ENCODE results near the gene CCDC70.
A peak's percentile ranks its signal among the peaks of the same experiment; 100 is the strongest.

Gene CCDC70

DNA sequence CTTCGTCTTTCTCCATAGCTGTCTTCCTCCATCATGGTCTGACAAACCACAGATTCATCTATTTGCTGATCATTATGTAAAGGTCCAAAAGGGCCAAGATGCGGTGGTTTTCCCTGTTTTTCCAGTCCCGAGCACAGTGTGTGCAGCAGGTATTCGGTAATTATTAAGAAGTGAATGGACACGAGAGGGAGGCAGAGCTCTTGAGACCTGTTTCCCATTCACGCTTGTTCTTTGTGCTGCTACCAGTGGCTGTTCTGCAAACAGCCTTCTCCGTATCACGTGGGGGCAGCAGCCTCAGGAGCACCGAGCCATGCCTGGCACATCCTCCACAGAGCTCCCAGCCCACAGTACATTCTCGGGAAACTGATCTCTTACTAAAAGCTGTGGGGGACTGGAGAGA is 50.3 kb downstream of the CCDC70 start:
- no peak for DNase-seq

DNA sequence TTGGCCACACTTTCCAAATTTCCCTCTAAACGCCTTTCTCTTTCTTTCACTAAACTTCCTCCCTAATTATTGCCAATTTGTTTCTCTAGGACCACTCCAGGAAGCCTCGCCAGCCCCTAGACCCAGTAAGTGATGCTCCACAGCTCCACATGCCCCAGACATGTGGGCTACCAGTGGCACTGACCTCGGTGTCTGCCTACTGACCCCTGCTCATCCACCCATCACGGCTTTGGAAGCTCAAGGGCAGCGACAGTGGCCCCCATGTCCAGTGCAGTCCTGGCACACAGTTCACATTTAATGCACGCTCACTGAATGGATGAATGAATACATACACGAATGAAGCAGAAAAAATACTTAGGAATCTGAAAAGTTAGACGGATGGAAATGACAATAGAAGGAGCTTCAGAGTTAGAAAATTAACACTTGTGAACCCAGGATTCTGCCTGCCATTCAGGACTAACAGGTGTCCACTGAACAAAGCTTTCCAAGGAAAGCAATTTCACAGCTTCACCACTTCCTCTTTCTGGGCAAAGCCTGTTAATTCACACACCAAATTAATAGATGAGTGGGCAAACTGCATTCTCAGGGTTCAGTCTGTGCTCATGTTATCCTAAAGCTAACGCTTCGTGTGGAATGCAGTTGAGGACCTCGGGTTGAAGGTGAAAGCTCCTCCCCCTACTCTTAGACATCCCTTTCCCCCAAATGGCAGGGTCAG is 50.9 kb downstream of the CCDC70 start:
- DNase-seq = no peak

DNA sequence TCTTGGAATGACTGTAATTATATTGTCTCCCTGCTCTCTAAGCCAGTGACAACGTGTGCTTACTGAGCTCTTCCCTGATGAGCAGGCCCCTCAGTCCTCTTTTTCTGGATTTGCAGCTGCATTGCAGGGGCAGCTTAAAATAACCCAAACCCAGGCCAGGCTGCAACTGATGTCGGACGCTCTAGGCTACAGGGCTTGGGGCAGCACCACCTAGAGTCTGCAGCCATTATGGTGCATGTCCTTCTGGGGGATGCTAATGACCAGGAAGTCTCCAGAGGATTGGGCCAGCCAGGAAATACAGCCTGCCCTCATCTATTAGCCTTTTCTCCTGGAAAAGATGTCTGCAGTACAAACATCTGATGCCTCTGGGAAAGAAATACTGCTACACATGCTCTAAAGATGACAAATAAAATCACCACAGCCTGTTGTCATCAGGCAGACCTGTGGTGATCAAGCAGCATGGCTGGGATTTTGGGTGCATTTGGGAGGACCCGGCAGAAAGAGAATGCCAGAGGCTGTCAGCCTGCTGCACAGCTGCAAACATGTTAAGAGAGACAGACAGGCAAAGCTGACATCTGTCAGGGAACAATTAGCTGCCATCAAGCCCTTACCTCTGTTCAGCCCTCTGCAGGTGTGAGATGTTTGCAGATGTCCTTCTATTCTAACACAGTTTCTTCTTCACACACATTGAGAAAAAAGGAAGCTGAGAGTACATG is 51.8 kb downstream of the CCDC70 start:
- DNase-seq = peak; percentile 44

DNA sequence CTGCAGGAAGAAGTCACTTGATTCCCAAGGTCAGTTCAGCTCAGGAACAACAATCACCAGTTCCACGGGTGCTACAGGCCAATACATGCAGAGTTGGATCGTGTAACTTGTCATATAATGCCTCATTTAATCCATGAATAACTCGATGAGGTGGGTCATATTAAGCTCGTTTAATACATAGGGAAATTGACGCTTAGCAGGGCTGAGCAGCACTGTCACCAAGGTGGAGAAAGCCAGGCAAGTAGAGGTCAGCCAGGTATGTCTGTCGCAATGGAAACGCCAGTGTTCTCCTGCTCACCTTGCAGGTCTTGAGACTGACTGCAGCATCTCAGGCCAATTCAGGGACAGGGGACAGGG is 52.3 kb downstream of the CCDC70 start:
- no peak for DNase-seq
